ENCODE results near the gene ADAMTS16. TPM values are rescaled to one million over a fixed set of nuclear protein-coding genes. Genes with fewer than 3 reads are reported as not detected.

The ADAMTS16 gene
- total RNA-seq, 2 experiments from 2014 or later, result not detected

GRCh38 chr5:5198135-5198534 lies 58.0 kb downstream of the ADAMTS16 start:
- H3K27me3 Mint-ChIP-seq (ENCODE audit: low read depth), result peaks cover 2% of the 10 kb centered on the region
- H3K36me3 Mint-ChIP-seq (ENCODE audit: low read depth), result no peaks in the 10 kb centered on the region
- no peak overlapping the region for H3K27ac Mint-ChIP-seq
- no peaks in the 10 kb centered on the region for H3K9me3 Mint-ChIP-seq
- no peak for DNase-seq
- CTCF ChIA-PET, result no interaction called here
- H3K4me1 Mint-ChIP-seq (ENCODE audit: low read depth), result no peaks in the 10 kb centered on the region
- no peak overlapping the region for H3K4me3 Mint-ChIP-seq
- intact Hi-C loops (cut with micrococcal nuclease), result no loop called here

GRCh38 chr5:5198815-5199214 lies 58.7 kb downstream of the ADAMTS16 start:
- intact Hi-C loops (cut with micrococcal nuclease), result no loop called here
- peaks cover 2% of the 10 kb centered on the region for H3K27me3 Mint-ChIP-seq (ENCODE audit: low read depth)
- H3K9me3 Mint-ChIP-seq, result no peaks in the 10 kb centered on the region
- H3K36me3 Mint-ChIP-seq (ENCODE audit: low read depth), result no peaks in the 10 kb centered on the region
- CTCF ChIA-PET, result no interaction called here
- no peak overlapping the region for H3K27ac Mint-ChIP-seq
- no peak overlapping the region for H3K4me3 Mint-ChIP-seq
- DNase-seq, result no peak
- no peaks in the 10 kb centered on the region for H3K4me1 Mint-ChIP-seq (ENCODE audit: low read depth)

- CTCF ChIA-PET, result no interaction called here
- intact Hi-C loops (cut with micrococcal nuclease), result no loop called here
- no peaks in the 10 kb centered on the region for H3K36me3 Mint-ChIP-seq (ENCODE audit: low read depth)
These were observed 59.4 kb downstream of the ADAMTS16 start for GRCh38 chr5:5199495-5199894.

GRCh38 chr5:5200133-5200532 lies 60.0 kb downstream of the ADAMTS16 start:
- Mint-ChIP-seq H3K4me1 (ENCODE audit: low read depth) (no peaks in the 10 kb centered on the region), H3K27ac (no peak overlapping the region), H3K27me3 (ENCODE audit: low read depth) (no peaks in the 10 kb centered on the region), H3K9me3 (no peaks in the 10 kb centered on the region), H3K36me3 (ENCODE audit: low read depth) (no peaks in the 10 kb centered on the region), H3K4me3 (no peak overlapping the region)
- intact Hi-C loops (cut with micrococcal nuclease), result no loop called here
- no peak for DNase-seq
- CTCF ChIA-PET, result no interaction called here

More at GRCh38 chr5:5199495-5199894, 59.4 kb downstream of the ADAMTS16 start:
- DNase-seq, result no peak
- H3K27me3 Mint-ChIP-seq (ENCODE audit: low read depth), result no peaks in the 10 kb centered on the region
- H3K4me3 Mint-ChIP-seq, result no peak overlapping the region
- H3K27ac Mint-ChIP-seq, result no peak overlapping the region
- H3K9me3 Mint-ChIP-seq, result no peaks in the 10 kb centered on the region
- no peaks in the 10 kb centered on the region for H3K4me1 Mint-ChIP-seq (ENCODE audit: low read depth)

GRCh38 chr5:5202321-5202720 lies 62.2 kb downstream of the ADAMTS16 start:
- intact Hi-C loops (cut with micrococcal nuclease), result no loop called here
- Mint-ChIP-seq H3K4me3 (no peak overlapping the region), H3K27me3 (ENCODE audit: low read depth) (no peaks in the 10 kb centered on the region), H3K36me3 (ENCODE audit: low read depth) (no peaks in the 10 kb centered on the region), H3K9me3 (peaks cover 2% of the 10 kb centered on the region), H3K27ac (no peak overlapping the region), H3K4me1 (ENCODE audit: low read depth) (no peaks in the 10 kb centered on the region)
- CTCF ChIA-PET, result interaction anchor here (0.6 kb wide), 1 partner anchor 9 kb away, joined by 4 read pairs; no protein-coding TSS in a partner anchor
- DNase-seq, result no peak

- intact Hi-C loops (cut with micrococcal nuclease), result no loop called here
- CTCF ChIA-PET, result no interaction called here
- no peak overlapping the region for H3K27ac Mint-ChIP-seq
- DNase-seq, result no peak
- H3K36me3 Mint-ChIP-seq (ENCODE audit: low read depth), result no peaks in the 10 kb centered on the region
- peaks cover 4% of the 10 kb centered on the region for H3K27me3 Mint-ChIP-seq (ENCODE audit: low read depth)
- H3K9me3 Mint-ChIP-seq, result peaks cover 2% of the 10 kb centered on the region
- no peaks in the 10 kb centered on the region for H3K4me1 Mint-ChIP-seq (ENCODE audit: low read depth)
- no peak overlapping the region for H3K4me3 Mint-ChIP-seq
These were observed 63.3 kb downstream of the ADAMTS16 start for GRCh38 chr5:5203451-5203850.

GRCh38 chr5:5207828-5208227 lies 67.7 kb downstream of the ADAMTS16 start:
- no peak overlapping the region for H3K27ac Mint-ChIP-seq
- H3K9me3 Mint-ChIP-seq, result peaks cover 2% of the 10 kb centered on the region
- CTCF ChIA-PET, result no interaction called here
- DNase-seq, result no peak
- H3K4me1 Mint-ChIP-seq (ENCODE audit: low read depth), result no peaks in the 10 kb centered on the region
- no peak overlapping the region for H3K4me3 Mint-ChIP-seq
- peaks cover 4% of the 10 kb centered on the region for H3K27me3 Mint-ChIP-seq (ENCODE audit: low read depth)
- intact Hi-C loops (cut with micrococcal nuclease), result no loop called here
- no peaks in the 10 kb centered on the region for H3K36me3 Mint-ChIP-seq (ENCODE audit: low read depth)

GRCh38 chr5:5209089-5209488 lies 69.0 kb downstream of the ADAMTS16 start:
- CTCF ChIA-PET, result no interaction called here
- Mint-ChIP-seq H3K27ac (no peak overlapping the region), H3K9me3 (peaks cover 2% of the 10 kb centered on the region), H3K4me1 (ENCODE audit: low read depth) (no peaks in the 10 kb centered on the region), H3K36me3 (ENCODE audit: low read depth) (no peaks in the 10 kb centered on the region), H3K27me3 (ENCODE audit: low read depth) (peaks cover 4% of the 10 kb centered on the region), H3K4me3 (no peak overlapping the region)
- DNase-seq, result no peak
- intact Hi-C loops (cut with micrococcal nuclease), result no loop called here

GRCh38 chr5:5209510-5210286 lies 69.6 kb downstream of the ADAMTS16 start:
- CTCF ChIA-PET, result no interaction called here
- Mint-ChIP-seq H3K27ac (no peak overlapping the region), H3K4me3 (no peak overlapping the region), H3K27me3 (ENCODE audit: low read depth) (peaks cover 4% of the 10 kb centered on the region), H3K4me1 (ENCODE audit: low read depth) (no peaks in the 10 kb centered on the region), H3K9me3 (peaks cover 2% of the 10 kb centered on the region), H3K36me3 (ENCODE audit: low read depth) (no peaks in the 10 kb centered on the region)
- no peak for DNase-seq
- intact Hi-C loops (cut with micrococcal nuclease), result no loop called here

- Mint-ChIP-seq H3K27ac (no peak overlapping the region), H3K9me3 (no peaks in the 10 kb centered on the region), H3K4me3 (no peak overlapping the region), H3K4me1 (ENCODE audit: low read depth) (no peaks in the 10 kb centered on the region), H3K27me3 (ENCODE audit: low read depth) (peaks cover 2% of the 10 kb centered on the region), H3K36me3 (ENCODE audit: low read depth) (no peaks in the 10 kb centered on the region)
- no peak for DNase-seq
- CTCF ChIA-PET, result no interaction called here
- intact Hi-C loops (cut with micrococcal nuclease), result no loop called here
These were observed 77.2 kb downstream of the ADAMTS16 start for GRCh38 chr5:5217371-5217770.

GRCh38 chr5:5218396-5218795 lies 78.3 kb downstream of the ADAMTS16 start:
- H3K4me3 Mint-ChIP-seq, result no peak overlapping the region
- H3K4me1 Mint-ChIP-seq (ENCODE audit: low read depth), result no peaks in the 10 kb centered on the region
- peaks cover 4% of the 10 kb centered on the region for H3K27me3 Mint-ChIP-seq (ENCODE audit: low read depth)
- H3K36me3 Mint-ChIP-seq (ENCODE audit: low read depth), result no peaks in the 10 kb centered on the region
- CTCF ChIA-PET, result no interaction called here
- intact Hi-C loops (cut with micrococcal nuclease), result no loop called here
- no peak overlapping the region for H3K27ac Mint-ChIP-seq
- no peak for DNase-seq
- no peaks in the 10 kb centered on the region for H3K9me3 Mint-ChIP-seq

- no peaks in the 10 kb centered on the region for H3K36me3 Mint-ChIP-seq (ENCODE audit: low read depth)
- intact Hi-C loops (cut with micrococcal nuclease), result no loop called here
- no peak for DNase-seq
- H3K27me3 Mint-ChIP-seq (ENCODE audit: low read depth), result peaks cover 6% of the 10 kb centered on the region
- CTCF ChIA-PET, result no interaction called here
- H3K4me3 Mint-ChIP-seq, result no peak overlapping the region
- no peaks in the 10 kb centered on the region for H3K4me1 Mint-ChIP-seq (ENCODE audit: low read depth)
- no peaks in the 10 kb centered on the region for H3K9me3 Mint-ChIP-seq
- no peak overlapping the region for H3K27ac Mint-ChIP-seq
These were observed 79.4 kb downstream of the ADAMTS16 start for GRCh38 chr5:5219541-5219940.

- H3K4me1 Mint-ChIP-seq (ENCODE audit: low read depth), result no peaks in the 10 kb centered on the region
These were observed 80.9 kb downstream of the ADAMTS16 start for GRCh38 chr5:5220901-5221631.

More at GRCh38 chr5:5220901-5221631, 80.9 kb downstream of the ADAMTS16 start:
- Mint-ChIP-seq H3K27me3 (ENCODE audit: low read depth) (peaks cover 4% of the 10 kb centered on the region), H3K4me3 (no peak overlapping the region), H3K9me3 (no peaks in the 10 kb centered on the region), H3K36me3 (ENCODE audit: low read depth) (no peaks in the 10 kb centered on the region), H3K27ac (no peak overlapping the region)
- DNase-seq, result no peak
- CTCF ChIA-PET, result no interaction called here
- intact Hi-C loops (cut with micrococcal nuclease), result no loop called here

All from activated naive CD4-positive, alpha-beta T cell treated with anti-CD3 and anti-CD28 coated beads for 36 hours (primary cell).